ENCODE results near the gene DERA. TPM values are rescaled to one million over a fixed set of nuclear protein-coding genes. Genes with fewer than 3 reads are reported as not detected.

Gene DERA
- total RNA-seq, 4 donors from 2014 or later = 54.1 to 74.3 (median 69.5) TPM

GRCh38 chr12:16075887-16076286, 164.8 kb downstream of the DERA start:
- Histone ChIP-seq H3K9me3 (no peaks in the 10 kb centered on the region), H3K4me3 (replicated peaks in 1 of 3) (no peak overlapping the region), H3K27me3 (no peaks in the 10 kb centered on the region), H3K36me3 (no peaks in the 10 kb centered on the region), H3K27ac (no peak overlapping the region), H3K4me1 (no peaks in the 10 kb centered on the region)
- intact Hi-C loops (cut with DNase I) = no loop called here
- no peak for DNase-seq
- no peak for TF ChIP-seq CTCF (IDR thresholded peaks at IDR 0.05)
- no peak for TF ChIP-seq POLR2A (IDR thresholded peaks at IDR 0.05)
- WGBS, 2 donors = 73 to 74% methylated on average over 1 of the region's 1 CpG

- no peaks in the 10 kb centered on the region for H3K9me3 ChIP-seq
- no peaks in the 10 kb centered on the region for H3K4me1 ChIP-seq
- 44 to 54% methylated on average over 2 of the region's 2 CpGs for WGBS, 2 donors
- intact Hi-C loops (cut with DNase I) = no loop called here
- no peaks in the 10 kb centered on the region for H3K36me3 ChIP-seq
- no peak for TF ChIP-seq POLR2A (IDR thresholded peaks at IDR 0.05)
- peak in 2 of 6 experiments; percentile 32 to 33 for TF ChIP-seq CTCF (IDR thresholded peaks at IDR 0.05)
- no peak overlapping the region for H3K4me3 ChIP-seq (replicated peaks in 1 of 3)
- H3K27me3 ChIP-seq = no peaks in the 10 kb centered on the region
- no peak overlapping the region for H3K27ac ChIP-seq
- no peak for DNase-seq
Observed at GRCh38 chr12:16076557-16076956, 165.4 kb downstream of the DERA start.

- Histone ChIP-seq H3K27me3 (no peaks in the 10 kb centered on the region), H3K27ac (no peak overlapping the region), H3K9me3 (no peaks in the 10 kb centered on the region), H3K4me1 (no peaks in the 10 kb centered on the region), H3K36me3 (no peaks in the 10 kb centered on the region), H3K4me3 (replicated peaks in 1 of 3) (no peak overlapping the region)
- intact Hi-C loops (cut with DNase I) = no loop called here
- no peak for DNase-seq
- WGBS, 2 donors = 92 to 95% methylated on average over 1 of the region's 1 CpG
- TF ChIP-seq CTCF (IDR thresholded peaks at IDR 0.05) (no peak), POLR2A (IDR thresholded peaks at IDR 0.05) (no peak)
Observed at GRCh38 chr12:16076970-16077522, 165.9 kb downstream of the DERA start.

GRCh38 chr12:16086462-16086861, 175.3 kb downstream of the DERA start:
- no peaks in the 10 kb centered on the region for H3K27me3 ChIP-seq
- H3K9me3 ChIP-seq = no peaks in the 10 kb centered on the region
- H3K27ac ChIP-seq = no peak overlapping the region
- intact Hi-C loops (cut with DNase I) = no loop called here
- H3K36me3 ChIP-seq = no peaks in the 10 kb centered on the region
- TF ChIP-seq POLR2A (IDR thresholded peaks at IDR 0.05) (no peak), CTCF (IDR thresholded peaks at IDR 0.05) (no peak)
- no peaks in the 10 kb centered on the region for H3K4me1 ChIP-seq
- WGBS, 2 donors = 79 to 81% methylated on average over 8 of the region's 8 CpGs
- H3K4me3 ChIP-seq (replicated peaks in 1 of 3) = no peak overlapping the region
- DNase-seq = no peak

- Histone ChIP-seq H3K4me1 (no peaks in the 10 kb centered on the region), H3K36me3 (no peaks in the 10 kb centered on the region), H3K27ac (no peak overlapping the region), H3K9me3 (no peaks in the 10 kb centered on the region), H3K27me3 (no peaks in the 10 kb centered on the region), H3K4me3 (replicated peaks in 1 of 3) (no peak overlapping the region)
- intact Hi-C loops (cut with DNase I) = no loop called here
- WGBS, 2 donors = 92 to 93% methylated on average over 2 of the region's 2 CpGs
- no peak for DNase-seq
- no peak for TF ChIP-seq CTCF (IDR thresholded peaks at IDR 0.05)
Observed at GRCh38 chr12:16086942-16087341, 175.8 kb downstream of the DERA start.

Other genes with a start within 250 kb of the DERA start
- gene EPS8, start 121.9 kb upstream of the DERA start, total RNA-seq = 100 to 1,000 TPM in 3 of 4 donors, 10 to 100 TPM in 1; 78.0 to 127 (median 110) TPM
- 100 to 1,000 TPM in 1 of 4 donors, 10 to 100 TPM in 3; 84.9 to 100 (median 93.3) TPM for gene STRAP, start 28.9 kb upstream of the DERA start, total RNA-seq